COLO668 (cell line): ENCODE results near the gene TRRAP.

Experiments used
- DNase-seq: peaks from one replicate; lab custom pipeline; 2025; ENCODE audit not compliant: unreplicated experiment; lab: John Stamatoyannopoulos, UW

The TRRAP gene

DNA sequence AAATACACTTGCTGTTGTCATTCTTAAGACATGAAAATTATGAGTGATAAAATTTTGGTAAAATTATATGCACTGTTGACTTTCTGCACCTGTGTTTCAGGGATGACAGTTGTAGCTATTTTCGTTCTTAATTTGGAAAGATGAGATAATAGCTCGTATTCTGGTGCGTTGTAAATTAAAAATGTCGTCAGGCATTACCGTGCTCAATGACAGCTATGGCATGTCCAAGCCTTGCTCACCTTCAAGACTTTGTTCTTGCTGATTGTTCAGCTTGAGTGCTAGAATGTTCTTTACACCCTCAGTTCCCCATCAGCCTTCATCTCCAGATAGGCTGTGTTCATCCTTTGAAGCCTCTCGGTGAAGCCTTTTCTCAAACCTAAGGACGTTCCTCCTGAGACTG lies 21.5 kb downstream of the TRRAP start:
- DNase-seq = no peak

- no peak for DNase-seq
Observed at GRCh38 chr7:98900815-98901214, 22.5 kb downstream of the TRRAP start.

DNA sequence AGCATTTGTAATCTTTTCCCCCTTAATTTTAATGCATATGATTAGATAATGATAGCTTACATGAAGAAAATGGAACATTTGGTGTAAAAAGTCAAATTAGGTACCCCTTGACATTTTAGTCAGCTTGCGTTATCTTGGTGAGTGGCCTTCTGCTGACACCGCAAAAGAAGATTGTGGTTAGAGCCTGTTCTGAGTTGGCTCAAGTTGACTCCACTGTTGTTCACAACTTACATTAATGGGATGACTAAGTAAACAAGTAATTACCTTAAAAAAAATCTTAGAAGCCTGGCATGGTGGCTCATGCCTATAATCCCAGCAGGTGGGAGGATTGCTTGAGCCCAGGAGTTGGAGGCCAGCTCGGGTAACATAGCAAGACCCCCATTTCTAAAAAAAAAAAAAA lies 24.2 kb downstream of the TRRAP start:
- DNase-seq = no peak

DNA sequence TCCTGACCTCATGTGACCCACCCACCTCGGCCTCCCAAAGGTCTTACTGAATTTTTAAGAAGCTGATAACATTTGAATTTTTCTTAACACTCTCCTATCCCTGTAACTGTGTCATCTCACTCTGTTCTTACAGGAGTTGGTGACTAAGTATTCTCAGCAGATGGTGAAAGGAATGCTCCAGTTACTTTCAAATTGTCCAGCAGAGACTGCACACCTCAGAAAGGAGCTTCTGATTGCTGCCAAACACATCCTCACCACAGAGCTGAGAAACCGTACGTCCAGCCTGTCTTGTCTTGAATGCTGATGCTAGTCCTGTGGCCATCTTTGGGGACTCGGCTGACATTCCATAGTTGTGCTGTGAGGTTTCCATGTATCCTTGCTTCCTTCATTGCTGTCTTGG lies 24.9 kb downstream of the TRRAP start:
- no peak for DNase-seq

GRCh38 chr7:98907570-98907969 lies 29.2 kb downstream of the TRRAP start:
- DNase-seq = no peak

GRCh38 chr7:98908585-98908984 lies 30.3 kb downstream of the TRRAP start:
- no peak for DNase-seq

DNA sequence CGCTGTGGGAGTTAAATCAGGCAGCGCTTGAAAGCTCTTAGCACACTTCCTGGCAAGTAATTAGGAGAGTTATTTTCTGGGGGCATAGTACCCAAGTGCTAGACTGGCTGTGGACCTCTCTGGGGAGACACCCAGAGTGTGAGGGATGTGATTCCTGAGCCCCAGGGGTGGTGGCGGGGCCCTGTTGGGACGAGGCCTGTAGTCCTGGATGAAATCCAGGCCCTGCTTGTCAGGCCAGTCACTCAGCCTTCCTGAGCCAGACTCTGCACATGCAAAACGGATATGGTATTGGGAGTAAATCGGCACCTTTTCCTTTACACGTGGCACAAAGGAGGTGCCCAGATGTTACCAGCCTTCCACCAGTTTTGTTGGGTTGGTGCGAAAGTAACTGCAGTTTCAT lies 31.2 kb downstream of the TRRAP start:
- DNase-seq = no peak

DNA sequence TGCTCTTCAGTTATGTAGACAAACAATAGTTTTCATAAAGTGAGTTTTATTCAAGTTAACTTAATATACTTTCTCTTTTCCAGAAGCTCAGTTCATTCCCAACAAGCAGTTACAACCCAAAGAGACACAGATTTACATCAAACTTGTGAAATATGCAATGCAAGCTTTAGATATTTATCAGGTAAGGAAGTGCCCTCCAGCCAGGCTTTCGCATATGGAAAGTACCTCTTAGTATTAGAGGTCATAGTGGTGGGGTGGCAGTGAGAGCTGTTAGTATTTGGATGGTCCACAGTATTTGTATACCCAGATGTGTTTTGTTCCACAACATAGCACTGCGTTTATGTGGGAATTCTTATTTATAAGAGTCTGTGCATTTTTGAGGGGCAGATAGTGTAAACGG lies 32.1 kb downstream of the TRRAP start:
- DNase-seq = no peak

GRCh38 chr7:98911916-98912315 lies 33.6 kb downstream of the TRRAP start:
- no peak for DNase-seq

- DNase-seq = no peak
Observed at GRCh38 chr7:98913026-98913425, 34.7 kb downstream of the TRRAP start.

GRCh38 chr7:98913612-98914011 lies 35.3 kb downstream of the TRRAP start:
- no peak for DNase-seq

DNA sequence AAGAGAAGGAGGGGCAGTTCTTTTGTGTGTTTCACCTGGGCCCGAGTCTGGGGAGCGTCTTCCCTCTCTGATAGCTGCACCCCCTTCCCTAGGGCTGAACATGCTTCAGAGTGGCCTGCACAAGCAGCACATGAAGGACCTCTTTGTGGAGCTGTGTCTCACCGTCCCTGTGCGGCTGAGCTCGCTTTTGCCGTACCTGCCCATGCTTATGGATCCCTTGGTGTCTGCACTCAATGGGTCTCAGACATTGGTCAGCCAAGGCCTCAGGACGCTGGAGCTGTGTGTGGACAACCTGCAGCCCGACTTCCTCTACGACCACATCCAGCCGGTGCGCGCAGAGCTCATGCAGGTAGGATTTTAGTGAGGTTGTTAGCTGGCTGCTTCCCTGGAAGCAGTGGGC lies 39.0 kb downstream of the TRRAP start:
- no peak for DNase-seq

DNA sequence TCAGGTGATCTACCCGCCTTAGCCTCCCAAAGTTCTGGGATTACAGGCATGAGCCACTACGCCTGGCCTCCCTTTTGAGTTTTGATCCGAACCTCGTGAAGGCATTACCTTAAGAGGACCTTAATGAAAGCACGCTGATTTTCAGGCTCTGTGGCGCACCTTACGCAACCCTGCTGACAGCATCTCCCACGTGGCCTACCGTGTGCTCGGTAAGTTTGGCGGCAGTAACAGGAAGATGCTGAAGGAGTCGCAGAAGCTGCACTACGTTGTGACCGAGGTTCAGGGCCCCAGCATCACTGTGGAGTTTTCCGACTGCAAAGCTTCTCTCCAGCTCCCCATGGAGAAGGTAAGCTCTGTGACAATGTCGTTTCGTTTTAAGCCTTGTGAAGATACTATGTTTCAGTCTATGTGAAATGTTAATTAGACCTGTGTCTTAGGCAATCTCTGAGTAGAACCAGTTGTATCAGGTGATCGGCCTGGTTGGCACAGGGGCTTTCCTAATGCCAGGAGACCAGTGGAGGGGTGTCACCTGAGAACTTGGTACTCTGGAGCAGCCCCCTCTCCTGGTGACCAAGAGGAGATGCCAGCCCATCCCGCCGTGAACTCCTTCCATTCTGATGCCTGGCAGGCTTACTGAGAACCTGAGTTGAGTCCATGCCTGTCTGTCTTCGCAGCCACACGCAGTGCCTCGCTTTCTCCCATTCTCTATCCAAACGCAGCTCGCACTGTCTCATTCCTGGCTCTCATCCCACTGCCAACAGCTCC lies 43.5 kb downstream of the TRRAP start:
- DNase-seq = no peak

GRCh38 chr7:98922392-98923187 lies 44.3 kb downstream of the TRRAP start:
- DNase-seq = peak; percentile 10

GRCh38 chr7:98923512-98923911 lies 45.2 kb downstream of the TRRAP start:
- no peak for DNase-seq

DNA sequence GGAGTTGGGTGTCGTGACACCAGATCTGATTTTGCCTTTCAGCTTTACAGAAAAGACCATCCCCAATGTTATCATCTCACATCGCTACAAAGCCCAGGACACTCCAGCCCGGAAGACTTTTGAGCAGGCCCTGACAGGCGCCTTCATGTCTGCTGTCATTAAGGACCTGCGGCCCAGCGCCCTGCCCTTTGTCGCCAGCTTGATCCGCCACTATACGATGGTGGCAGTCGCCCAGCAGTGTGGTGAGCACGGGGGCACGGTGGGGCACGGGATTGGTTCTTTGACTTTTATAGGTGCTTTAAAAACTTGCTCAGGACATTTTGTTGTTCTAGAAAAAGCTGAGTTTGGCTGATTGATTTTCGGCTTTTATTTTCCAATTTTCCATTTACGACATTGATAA lies 48.8 kb downstream of the TRRAP start:
- no peak for DNase-seq

- no peak for DNase-seq
Observed at GRCh38 chr7:98930464-98930863, 52.1 kb downstream of the TRRAP start.

DNA sequence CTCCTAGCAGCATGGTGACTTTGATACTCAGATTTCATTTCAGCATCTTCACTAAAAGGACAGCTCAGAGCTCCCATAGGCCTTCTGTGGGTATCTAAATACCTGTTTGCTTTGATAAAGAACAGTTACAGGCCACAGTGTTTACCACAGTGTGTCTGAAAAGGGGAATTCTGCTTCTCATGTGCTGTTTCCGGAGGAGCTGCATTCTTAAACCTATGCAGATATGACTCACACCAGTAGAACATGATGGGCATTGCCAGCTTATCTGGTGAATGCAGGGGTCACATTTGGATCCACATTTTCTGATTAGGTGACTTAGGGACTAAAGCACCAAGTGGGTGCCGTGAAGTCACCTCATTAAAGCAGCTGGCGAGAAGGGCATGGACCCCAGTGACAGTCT lies 52.6 kb downstream of the TRRAP start:
- DNase-seq = no peak

DNA sequence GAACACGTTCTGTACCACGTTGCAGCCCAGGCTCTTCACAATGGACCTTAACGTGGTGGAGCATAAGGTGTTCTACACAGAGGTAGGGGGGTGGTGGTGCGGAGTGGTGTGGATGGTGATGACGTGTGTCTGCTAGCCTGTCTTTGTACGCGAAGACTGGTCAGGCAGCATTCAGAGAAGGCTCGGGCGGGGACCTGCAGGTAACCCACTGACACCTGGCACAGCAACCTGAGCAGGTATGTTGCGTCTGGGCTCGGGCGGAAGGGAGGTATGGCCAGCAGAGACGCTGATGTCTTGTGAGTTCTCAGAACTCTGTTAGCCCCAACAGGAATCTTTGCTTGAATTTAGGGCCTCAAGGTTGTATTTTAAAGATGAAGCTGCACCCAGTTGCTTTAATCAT lies 55.0 kb downstream of the TRRAP start:
- no peak for DNase-seq

- no peak for DNase-seq
Observed at GRCh38 chr7:98934267-98934666, 55.9 kb downstream of the TRRAP start.

DNA sequence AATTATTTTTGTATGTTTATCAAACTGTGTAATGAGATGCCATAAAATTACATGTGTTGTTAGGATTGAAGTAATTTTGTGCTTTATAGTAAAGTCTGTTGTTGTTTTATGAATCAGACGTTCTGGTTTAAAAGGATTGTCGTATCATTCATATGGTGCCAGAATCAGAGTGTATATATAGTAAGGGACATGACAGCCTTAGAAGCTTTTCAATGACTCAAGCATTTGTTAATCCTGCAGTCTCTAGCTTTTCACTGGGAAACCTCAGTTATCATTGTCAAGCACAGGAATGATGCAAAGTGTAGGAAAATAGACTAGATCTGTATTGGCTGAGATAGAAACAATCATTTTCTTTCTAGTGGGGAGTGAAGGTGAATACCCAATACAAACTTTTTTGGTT lies 57.5 kb downstream of the TRRAP start:
- no peak for DNase-seq

GRCh38 chr7:98943336-98943735 lies 65.0 kb downstream of the TRRAP start:
- DNase-seq = no peak

GRCh38 chr7:98944386-98944785 lies 66.1 kb downstream of the TRRAP start:
- DNase-seq = no peak
